ENCODE measurements around the gene NOXRED1.

The NOXRED1 gene

GRCh38 chr14:77458249-77458950, 35.1 kb upstream of the NOXRED1 start:
- peaks cover 32% of the 10 kb centered on the region for H4K20me1 ChIP-seq (ENCODE audit: insufficient read depth, low read length, poor library complexity, severe bottlenecking)
- peaks cover 33% of the 10 kb centered on the region; the same call in 1 of the 2 replicates for H3K36me3 ChIP-seq (ENCODE audit: insufficient read depth, low read length)
- H3K9me2 ChIP-seq (replicated peaks; ENCODE audit: low read depth, low read length) = no peaks in the 10 kb centered on the region
- no peak for TF ChIP-seq EZH2phosphoT487 (IDR thresholded peaks at IDR 0.05; ENCODE audit: borderline replicate concordance)
- no peak for TF ChIP-seq CTCF (conservative IDR thresholded peaks at IDR 0.05; ENCODE audit: low read length)
- no peaks in the 10 kb centered on the region for H3K9me3 ChIP-seq (ENCODE audit: insufficient read depth, low read depth, low read length)
- H3K79me2 ChIP-seq (ENCODE audit: insufficient read depth, low read length) = peaks cover 73% of the 10 kb centered on the region
- H3K4me3 ChIP-seq (ENCODE audit: low read length, poor library complexity, severe bottlenecking) = peak overlapping the region; percentile 94
- no peaks in the 10 kb centered on the region for H3F3A ChIP-seq (ENCODE audit: low read depth)
- H3K9ac ChIP-seq (ENCODE audit: low read depth, low read length, poor library complexity, severe bottlenecking) = peak overlapping the region; percentile 86
- peak overlapping the region; percentile 99 for H2AFZ ChIP-seq (ENCODE audit: low read length)
- H3K4me1 ChIP-seq (ENCODE audit: insufficient read depth, low read length, poor library complexity, severe bottlenecking) = peaks cover 26% of the 10 kb centered on the region
- peak overlapping the region; percentile 97 for H3K4me2 ChIP-seq (ENCODE audit: low read depth, low read length, poor library complexity, severe bottlenecking)
- H3K27me3 ChIP-seq (ENCODE audit: insufficient read depth, low read length, poor library complexity, severe bottlenecking) = no peaks in the 10 kb centered on the region

DNA sequence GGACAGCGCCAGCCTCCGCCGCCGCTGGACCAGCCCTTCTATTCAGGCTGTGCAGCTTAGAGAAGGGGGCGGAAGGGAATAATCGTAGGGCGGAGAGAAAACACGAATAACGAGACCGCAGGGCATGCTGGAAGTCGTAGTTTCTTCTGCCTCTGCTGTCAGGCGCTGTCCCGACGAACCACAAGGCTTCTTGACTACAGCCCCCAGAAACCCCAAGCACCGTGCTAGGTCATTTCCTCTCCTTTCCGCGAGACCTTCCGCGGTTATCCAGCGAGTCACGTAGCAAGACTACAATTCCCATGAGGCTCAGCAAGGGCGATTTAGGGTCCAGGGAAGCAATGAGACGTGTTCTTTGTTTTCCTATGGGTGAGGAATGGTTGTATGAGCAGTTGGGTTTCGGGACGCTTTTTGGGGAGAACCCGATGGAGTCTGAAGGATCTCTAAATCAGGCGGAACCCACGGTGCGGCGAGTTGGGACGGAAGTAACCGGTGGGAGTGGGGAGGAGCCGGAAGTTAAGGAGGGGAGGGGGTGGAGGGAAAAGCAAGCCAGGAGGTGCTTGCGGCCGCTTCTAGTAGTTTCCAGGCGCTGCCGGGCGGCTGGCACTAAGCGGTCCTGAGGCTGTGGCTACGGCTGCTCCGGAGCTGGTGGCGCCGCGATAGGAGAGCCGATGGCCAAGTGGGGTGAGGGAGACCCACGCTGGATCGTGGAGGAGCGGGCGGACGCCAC, 34.4 kb upstream of the NOXRED1 start, which contains the start of the genes AHSA1 and VIPAS39:
Gene AHSA1 (plus strand): TSS at position 572 of the 727 bp plus-strand sequence. CDS start 97 bp downstream, at position 669.
Gene VIPAS39 (minus strand): TSS at position 80 of the 727 bp plus-strand sequence. CDS start 3,499 bp downstream, outside the sequence.
- H3K79me2 ChIP-seq (ENCODE audit: insufficient read depth, low read length) = peaks cover 68% of the 10 kb centered on the region
- H2AFZ ChIP-seq (ENCODE audit: low read length) = peak within 1 kb of the TSS; percentile 99
- TF ChIP-seq EZH2phosphoT487 (IDR thresholded peaks at IDR 0.05; ENCODE audit: borderline replicate concordance) (no peak), CTCF (conservative IDR thresholded peaks at IDR 0.05; ENCODE audit: low read length) (no peak)
- H3K4me3 ChIP-seq (ENCODE audit: low read length, poor library complexity, severe bottlenecking) = peak within 1 kb of the TSS; percentile 94
- no peaks in the 10 kb centered on the region for H3K9me3 ChIP-seq (ENCODE audit: insufficient read depth, low read depth, low read length)
- peaks cover 32% of the 10 kb centered on the region for H4K20me1 ChIP-seq (ENCODE audit: insufficient read depth, low read length, poor library complexity, severe bottlenecking)
- H3K9me2 ChIP-seq (replicated peaks; ENCODE audit: low read depth, low read length) = no peaks in the 10 kb centered on the region
- H3K27me3 ChIP-seq (ENCODE audit: insufficient read depth, low read length, poor library complexity, severe bottlenecking) = no peaks in the 10 kb centered on the region
- H3K36me3 ChIP-seq (ENCODE audit: insufficient read depth, low read length) = peaks cover 27% of the 10 kb centered on the region; the same call in 1 of the 2 replicates
- peaks cover 26% of the 10 kb centered on the region for H3K4me1 ChIP-seq (ENCODE audit: insufficient read depth, low read length, poor library complexity, severe bottlenecking)
- H3K4me2 ChIP-seq (ENCODE audit: low read depth, low read length, poor library complexity, severe bottlenecking) = peak within 1 kb of the TSS; percentile 97
- peak within 1 kb of the TSS; percentile 86 for H3K9ac ChIP-seq (ENCODE audit: low read depth, low read length, poor library complexity, severe bottlenecking)
- H3F3A ChIP-seq (ENCODE audit: low read depth) = no peaks in the 10 kb centered on the region

DNA sequence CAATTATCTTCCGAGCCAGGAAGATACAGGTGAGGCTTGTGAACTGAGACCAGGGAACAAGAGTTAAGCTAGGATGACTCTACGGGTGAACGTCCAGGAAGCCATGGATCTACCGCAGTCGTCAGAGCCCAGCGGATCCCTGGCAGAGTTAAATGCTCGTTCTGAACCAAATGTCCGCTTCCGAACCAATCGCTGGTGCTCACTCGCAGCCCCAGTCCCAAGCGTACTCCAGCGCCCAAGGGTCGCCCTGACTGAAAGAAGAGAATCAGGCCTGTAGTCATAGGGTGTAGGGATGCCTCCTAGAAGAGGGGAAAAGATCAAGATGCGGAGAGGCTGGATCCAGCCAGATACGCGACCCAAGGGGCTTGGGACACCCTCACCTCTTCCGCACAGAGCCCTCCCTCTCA, 33.8 kb upstream of the NOXRED1 start:
- peak overlapping the region; percentile 76 for H2AFZ ChIP-seq (ENCODE audit: low read length)
- H3K79me2 ChIP-seq (ENCODE audit: insufficient read depth, low read length) = peaks cover 62% of the 10 kb centered on the region
- no peaks in the 10 kb centered on the region for H3F3A ChIP-seq (ENCODE audit: low read depth)
- H4K20me1 ChIP-seq (ENCODE audit: insufficient read depth, low read length, poor library complexity, severe bottlenecking) = peaks cover 27% of the 10 kb centered on the region
- H3K9me2 ChIP-seq (replicated peaks; ENCODE audit: low read depth, low read length) = no peaks in the 10 kb centered on the region
- H3K4me1 ChIP-seq (ENCODE audit: insufficient read depth, low read length, poor library complexity, severe bottlenecking) = peaks cover 26% of the 10 kb centered on the region
- peaks cover 22% of the 10 kb centered on the region; the same call in 1 of the 2 replicates for H3K36me3 ChIP-seq (ENCODE audit: insufficient read depth, low read length)
- TF ChIP-seq EZH2phosphoT487 (IDR thresholded peaks at IDR 0.05; ENCODE audit: borderline replicate concordance) (no peak), CTCF (conservative IDR thresholded peaks at IDR 0.05; ENCODE audit: low read length) (no peak)
- peak overlapping the region; percentile 88 for H3K4me2 ChIP-seq (ENCODE audit: low read depth, low read length, poor library complexity, severe bottlenecking)
- H3K27me3 ChIP-seq (ENCODE audit: insufficient read depth, low read length, poor library complexity, severe bottlenecking) = no peaks in the 10 kb centered on the region
- peak overlapping the region; percentile 86 for H3K9ac ChIP-seq (ENCODE audit: low read depth, low read length, poor library complexity, severe bottlenecking)
- peak overlapping the region; percentile 94 for H3K4me3 ChIP-seq (ENCODE audit: low read length, poor library complexity, severe bottlenecking)
- no peaks in the 10 kb centered on the region for H3K9me3 ChIP-seq (ENCODE audit: insufficient read depth, low read depth, low read length)

Measured in Loucy (cell line).